Measurements from ENCODE around the gene INSYN1. TPM values are rescaled to one million over a fixed set of nuclear protein-coding genes. Genes with fewer than 3 reads are reported as not detected.
"Not testable (repeated sequence)": the region's sequence is repeated elsewhere in the genome, so short reads cannot be mapped to it uniquely, and the experiment has no call there.

The INSYN1 gene
- total RNA-seq, 1 donor from 2014 or later, result 12.7 TPM

GRCh38 chr15:73797366-73798158 is 44.4 kb upstream of the INSYN1 start:
- Mint-ChIP-seq H3K9me3 (no peaks in the 10 kb centered on the region), H3K27me3 (ENCODE audit: low read depth) (peaks cover 5% of the 10 kb centered on the region), H3K27ac (no peak overlapping the region), H3K4me1 (peaks cover 21% of the 10 kb centered on the region), H3K36me3 (no peaks in the 10 kb centered on the region), H3K4me3 (no peak overlapping the region)
- no peak for TF ChIP-seq CTCF (IDR thresholded peaks at IDR 0.05; ENCODE audit: unreplicated experiment)
- no peak for DNase-seq (ENCODE audit: low spot score in 2 of 2, unreplicated experiment in 2 of 2)

GRCh38 chr15:73796331-73796831 is 43.2 kb upstream of the INSYN1 start:
- H3K4me1 Mint-ChIP-seq, result peaks cover 13% of the 10 kb centered on the region
- H3K36me3 Mint-ChIP-seq, result no peaks in the 10 kb centered on the region
- H3K27ac Mint-ChIP-seq, result no peak overlapping the region
- DNase-seq (ENCODE audit: low spot score in 2 of 2, unreplicated experiment in 2 of 2), result no peak
- peaks cover 5% of the 10 kb centered on the region for H3K27me3 Mint-ChIP-seq (ENCODE audit: low read depth)
- no peak for TF ChIP-seq CTCF (IDR thresholded peaks at IDR 0.05; ENCODE audit: unreplicated experiment)
- no peak overlapping the region for H3K4me3 Mint-ChIP-seq
- no peaks in the 10 kb centered on the region for H3K9me3 Mint-ChIP-seq

- TF ChIP-seq CTCF (IDR thresholded peaks at IDR 0.05; ENCODE audit: unreplicated experiment), result no peak
- Mint-ChIP-seq H3K4me1 (no peaks in the 10 kb centered on the region), H3K4me3 (no peak overlapping the region), H3K27ac (no peak overlapping the region), H3K9me3 (no peaks in the 10 kb centered on the region), H3K36me3 (no peaks in the 10 kb centered on the region), H3K27me3 (ENCODE audit: low read depth) (peaks cover 8% of the 10 kb centered on the region)
- no peak for DNase-seq (ENCODE audit: low spot score in 2 of 2, unreplicated experiment in 2 of 2)
Measured at GRCh38 chr15:73794443-73795133, 41.4 kb upstream of the INSYN1 start.

GRCh38 chr15:73792899-73793541 is 39.9 kb upstream of the INSYN1 start:
- H3K36me3 Mint-ChIP-seq; H3K4me1 Mint-ChIP-seq; DNase-seq (ENCODE audit: low spot score in 2 of 2, unreplicated experiment in 2 of 2); H3K4me3 Mint-ChIP-seq; H3K9me3 Mint-ChIP-seq; H3K27ac Mint-ChIP-seq: not testable (repeated sequence)
- H3K27me3 Mint-ChIP-seq (ENCODE audit: low read depth), result peaks cover 12% of the 10 kb centered on the region

GRCh38 chr15:73792415-73792814 is 39.3 kb upstream of the INSYN1 start:
- no peaks in the 10 kb centered on the region for H3K9me3 Mint-ChIP-seq
- no peaks in the 10 kb centered on the region for H3K4me1 Mint-ChIP-seq
- no peak overlapping the region for H3K4me3 Mint-ChIP-seq
- H3K36me3 Mint-ChIP-seq, result no peaks in the 10 kb centered on the region
- TF ChIP-seq CTCF (IDR thresholded peaks at IDR 0.05; ENCODE audit: unreplicated experiment), result no peak
- no peak overlapping the region for H3K27ac Mint-ChIP-seq
- peaks cover 12% of the 10 kb centered on the region for H3K27me3 Mint-ChIP-seq (ENCODE audit: low read depth)
- DNase-seq (ENCODE audit: low spot score in 2 of 2, unreplicated experiment in 2 of 2), result no peak
